ENCODE measurements around the gene ANKRD35.

The ANKRD35 gene

DNA sequence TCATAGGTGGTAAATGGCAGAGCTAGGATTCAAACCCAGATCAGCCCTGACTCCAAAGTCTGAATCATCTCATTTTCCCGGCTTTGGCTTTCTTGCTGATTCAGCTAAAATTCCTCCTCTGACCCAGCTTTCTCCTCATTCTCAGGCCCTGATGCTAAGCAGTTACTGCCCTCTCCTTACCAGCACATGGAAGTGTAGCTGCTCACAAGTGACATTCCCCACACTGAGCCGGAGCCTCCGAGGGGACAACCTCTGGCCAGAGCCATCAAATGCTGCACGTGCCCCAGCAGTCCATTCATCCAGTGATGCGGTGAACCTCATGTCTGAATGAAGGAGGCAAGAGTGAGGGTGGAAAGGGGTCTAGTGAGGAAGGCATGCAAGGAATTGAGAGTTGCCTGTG lies 13.1 kb upstream of the ANKRD35 start:
- FAIRE-seq (no peak), DNase-seq (ENCODE audit: insufficient read length, low spot score) (no peak)
- TF ChIP-seq POU2F2 (IDR thresholded peaks at IDR 0.05; ENCODE audit: low read depth, low read length) (no peak), POLR2AphosphoS5 (IDR thresholded peaks at IDR 0.05; ENCODE audit: low read depth, low read length) (no peak), SPI1 (IDR thresholded peaks at IDR 0.05; ENCODE audit: low read depth, low read length) (no peak), PAX5 (IDR thresholded peaks at IDR 0.05; ENCODE audit: insufficient read depth, low read length, severe bottlenecking) (no peak)

DNA sequence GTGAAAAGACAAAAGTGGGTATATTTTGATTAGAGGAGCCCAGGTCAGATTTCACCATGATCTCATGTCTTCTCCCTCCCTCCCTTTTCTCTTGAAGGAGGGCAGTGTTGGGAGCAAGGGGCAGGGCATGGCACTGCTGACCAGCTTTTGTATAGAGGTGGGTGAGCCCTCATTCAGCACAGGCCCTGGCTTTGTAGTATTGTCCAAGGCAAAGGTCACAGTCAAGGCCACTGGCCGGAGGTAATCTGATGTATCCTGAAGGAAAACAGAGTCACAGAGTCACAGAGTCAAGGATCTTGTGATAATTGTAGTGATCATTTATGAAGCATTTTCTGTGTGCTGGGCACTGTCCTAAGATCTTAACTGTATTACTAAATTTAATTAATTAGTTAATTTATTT lies 12.3 kb upstream of the ANKRD35 start:
- no peak for FAIRE-seq

DNA sequence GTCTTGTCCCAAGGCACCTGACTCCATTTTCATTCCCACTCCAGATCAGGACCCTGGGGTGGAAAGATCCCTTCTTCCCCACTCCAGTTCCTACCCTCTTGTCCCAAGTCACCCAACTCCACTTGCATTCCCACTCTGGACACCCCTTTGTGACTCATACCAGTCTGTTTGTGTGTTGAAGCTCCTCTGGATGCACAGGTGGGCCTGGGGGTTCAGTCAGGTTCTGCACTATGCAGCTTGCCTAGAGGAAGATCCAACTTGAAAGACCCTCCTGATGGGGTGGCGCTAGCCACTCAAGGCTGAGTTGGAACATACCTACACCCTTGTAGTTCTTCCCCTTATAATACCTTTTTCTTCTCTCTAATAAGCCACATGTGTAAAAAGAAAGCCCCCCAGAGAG lies 9.8 kb upstream of the ANKRD35 start:
- FAIRE-seq: no peak
- TF ChIP-seq PAX5 (IDR thresholded peaks at IDR 0.05; ENCODE audit: insufficient read depth, low read length, severe bottlenecking) (no peak), SPI1 (IDR thresholded peaks at IDR 0.05; ENCODE audit: low read depth, low read length) (no peak), POLR2AphosphoS5 (IDR thresholded peaks at IDR 0.05; ENCODE audit: low read depth, low read length) (no peak), POU2F2 (IDR thresholded peaks at IDR 0.05; ENCODE audit: low read depth, low read length) (no peak), TAF1 (IDR thresholded peaks at IDR 0.05; ENCODE audit: low read depth, low read length) (no peak), POLR2A (IDR thresholded peaks at IDR 0.05; ENCODE audit: low read depth, low read length) (no peak)
- no peak for DNase-seq (ENCODE audit: insufficient read length, low spot score)

More for the DNA sequence above, 12.3 kb upstream of the ANKRD35 start:
- no peak for DNase-seq (ENCODE audit: insufficient read length, low spot score)
- no peak for TF ChIP-seq PAX5 (IDR thresholded peaks at IDR 0.05; ENCODE audit: insufficient read depth, low read length, severe bottlenecking)
- no peak for TF ChIP-seq SPI1 (IDR thresholded peaks at IDR 0.05; ENCODE audit: low read depth, low read length)
- TF ChIP-seq POU2F2 (IDR thresholded peaks at IDR 0.05; ENCODE audit: low read depth, low read length): no peak
- TF ChIP-seq POLR2AphosphoS5 (IDR thresholded peaks at IDR 0.05; ENCODE audit: low read depth, low read length): no peak
- TF ChIP-seq TAF1 (IDR thresholded peaks at IDR 0.05; ENCODE audit: low read depth, low read length): no peak
- no peak for TF ChIP-seq POLR2A (IDR thresholded peaks at IDR 0.05; ENCODE audit: low read depth, low read length)

DNA sequence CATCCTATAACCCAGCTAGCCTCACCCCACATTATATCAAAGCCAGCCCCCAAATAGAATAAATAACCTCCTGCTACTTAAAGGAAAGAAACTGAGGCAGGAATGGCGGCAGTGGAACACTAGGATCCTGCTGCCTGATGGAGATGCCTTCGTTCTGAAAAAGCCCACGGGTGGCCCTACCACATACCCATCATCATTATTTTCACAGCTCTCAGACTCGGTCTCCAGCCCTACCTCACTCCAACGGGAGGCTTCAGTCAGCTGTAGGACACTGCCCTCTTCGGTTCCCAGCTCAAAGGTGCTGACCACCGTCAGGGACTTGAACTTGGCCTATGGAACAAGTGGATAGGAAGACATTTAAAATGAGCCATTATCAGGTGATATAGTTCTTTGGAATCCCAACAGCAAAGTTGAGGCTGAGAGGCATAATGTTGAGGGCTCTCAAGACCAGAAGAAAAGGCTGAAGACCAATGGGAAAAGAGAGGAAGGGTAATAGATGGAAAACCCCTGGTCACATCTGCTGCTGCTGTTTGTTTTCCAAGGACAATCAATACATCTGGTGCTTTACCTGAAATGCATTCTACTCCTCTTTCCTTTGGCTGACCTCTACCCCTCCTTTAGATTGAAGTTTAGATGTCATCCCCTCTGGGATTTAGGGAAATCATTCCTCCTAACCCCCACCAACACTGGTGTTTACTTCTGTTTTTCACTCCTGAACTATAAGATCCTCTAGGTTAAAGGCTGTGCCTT lies 7.8 kb upstream of the ANKRD35 start:
- no peak for FAIRE-seq
- no peak for DNase-seq (ENCODE audit: insufficient read length, low spot score)

DNA sequence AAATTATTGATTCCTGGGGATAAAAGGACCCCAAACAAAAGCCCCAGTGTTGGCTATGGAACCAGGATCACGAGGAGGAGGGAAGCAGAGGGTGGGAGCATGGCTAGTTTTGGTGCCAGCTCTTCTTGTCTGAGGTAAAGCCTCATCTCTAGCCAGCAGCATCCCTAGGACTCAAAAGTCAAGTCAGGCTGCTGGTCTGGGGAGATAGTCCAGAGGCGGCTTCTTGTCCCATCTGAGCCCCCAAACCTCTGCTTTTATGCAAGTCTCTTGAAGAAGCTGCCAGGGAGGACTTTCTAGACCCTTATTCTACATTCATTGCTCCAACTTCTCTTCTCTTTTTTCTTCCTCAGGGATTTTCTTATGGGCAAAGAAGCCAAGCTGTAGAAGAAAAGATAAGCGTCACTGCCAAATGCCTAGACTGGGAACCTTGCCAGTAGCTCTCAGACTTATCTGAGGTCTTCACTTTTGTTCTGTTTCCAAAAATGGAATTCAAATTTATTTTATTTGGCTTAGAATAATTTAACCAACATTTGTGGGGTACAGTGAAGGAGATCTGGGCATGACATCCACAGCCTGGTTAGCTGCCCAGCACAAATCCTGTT lies 6.9 kb upstream of the ANKRD35 start:
- TF ChIP-seq PAX5 (IDR thresholded peaks at IDR 0.05; ENCODE audit: insufficient read depth, low read length, severe bottlenecking): no peak
- TF ChIP-seq TAF1 (IDR thresholded peaks at IDR 0.05; ENCODE audit: low read depth, low read length): no peak
- no peak for TF ChIP-seq POU2F2 (IDR thresholded peaks at IDR 0.05; ENCODE audit: low read depth, low read length)
- no peak for TF ChIP-seq POLR2A (IDR thresholded peaks at IDR 0.05; ENCODE audit: low read depth, low read length)
- no peak for TF ChIP-seq POLR2AphosphoS5 (IDR thresholded peaks at IDR 0.05; ENCODE audit: low read depth, low read length)
- TF ChIP-seq SPI1 (IDR thresholded peaks at IDR 0.05; ENCODE audit: low read depth, low read length): no peak
- no peak for FAIRE-seq
- no peak for DNase-seq (ENCODE audit: insufficient read length, low spot score)

More for the DNA sequence above, 7.8 kb upstream of the ANKRD35 start:
- TF ChIP-seq POLR2AphosphoS5 (IDR thresholded peaks at IDR 0.05; ENCODE audit: low read depth, low read length) (no peak), POLR2A (IDR thresholded peaks at IDR 0.05; ENCODE audit: low read depth, low read length) (no peak)

DNA sequence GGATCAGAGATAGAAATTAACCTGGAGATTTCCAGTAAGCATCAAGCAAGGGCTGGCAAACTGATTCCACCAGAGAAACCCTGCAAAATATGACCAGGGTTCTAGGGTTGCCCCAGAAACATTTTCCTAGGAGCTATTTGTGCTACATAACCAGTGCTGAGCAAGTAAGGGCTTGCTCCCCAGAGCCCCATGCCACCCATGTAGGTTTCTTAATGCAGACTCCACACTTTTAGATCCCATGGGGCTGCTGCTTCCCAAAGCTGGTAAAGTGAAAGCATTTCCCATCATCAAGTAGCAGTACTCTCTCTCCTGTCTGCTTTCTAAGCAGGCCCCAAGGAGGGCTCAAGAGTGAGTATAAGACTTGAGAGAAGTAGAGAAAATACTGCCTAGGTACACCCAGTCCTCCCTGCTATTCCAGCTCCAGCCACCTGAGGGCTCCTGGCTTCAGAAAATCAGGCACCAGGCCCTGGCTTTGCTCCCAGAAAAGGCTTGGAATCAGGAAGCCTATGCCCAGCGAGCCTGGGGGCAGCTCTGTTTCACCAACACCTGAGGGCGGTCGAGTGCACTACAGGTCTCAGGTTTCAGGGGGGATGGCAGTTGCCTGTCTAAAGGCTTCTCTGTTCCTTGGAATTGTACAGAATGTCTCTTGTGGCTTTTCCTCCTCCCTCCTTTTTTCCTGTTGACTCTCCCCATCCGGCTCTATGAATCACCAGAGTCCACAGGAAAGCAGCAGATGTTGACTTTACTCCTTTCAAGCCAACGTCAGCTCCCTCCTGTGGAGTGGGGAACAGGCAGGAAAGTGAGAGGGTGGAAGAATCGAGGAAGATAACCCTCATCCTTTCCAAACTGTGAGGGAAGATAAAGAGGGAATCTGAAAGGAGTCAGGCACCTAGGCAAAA lies 6.2 kb upstream of the ANKRD35 start:
- FAIRE-seq (no peak), DNase-seq (ENCODE audit: insufficient read length, low spot score) (peak; percentile 42)
- TF ChIP-seq POLR2AphosphoS5 (IDR thresholded peaks at IDR 0.05; ENCODE audit: low read depth, low read length) (no peak), SPI1 (IDR thresholded peaks at IDR 0.05; ENCODE audit: low read depth, low read length) (no peak), PAX5 (IDR thresholded peaks at IDR 0.05; ENCODE audit: insufficient read depth, low read length, severe bottlenecking) (no peak), TAF1 (IDR thresholded peaks at IDR 0.05; ENCODE audit: low read depth, low read length) (no peak), POLR2A (IDR thresholded peaks at IDR 0.05; ENCODE audit: low read depth, low read length) (no peak), POU2F2 (IDR thresholded peaks at IDR 0.05; ENCODE audit: low read depth, low read length) (no peak)

DNA sequence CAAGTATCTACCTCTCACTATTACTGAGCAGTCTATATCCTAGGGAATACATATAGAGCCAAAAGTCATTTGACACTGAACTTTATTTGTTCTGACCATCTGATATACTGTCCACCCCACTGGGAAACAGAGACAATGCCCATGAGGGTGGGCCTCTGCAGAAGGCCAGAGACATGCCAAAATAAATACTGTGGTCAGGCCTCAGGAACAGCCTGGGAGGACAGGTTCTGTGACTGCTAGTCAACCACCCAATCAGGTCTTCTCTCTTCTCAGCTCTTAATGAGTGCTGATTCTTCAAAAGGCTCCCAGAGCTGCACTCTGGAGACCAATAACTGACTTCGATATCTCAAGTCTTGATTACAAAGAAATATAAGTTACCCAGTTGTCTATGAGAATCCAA lies 5.5 kb upstream of the ANKRD35 start:
- DNase-seq (ENCODE audit: insufficient read length, low spot score) (no peak), FAIRE-seq (no peak)
- TF ChIP-seq SPI1 (IDR thresholded peaks at IDR 0.05; ENCODE audit: low read depth, low read length) (no peak), TAF1 (IDR thresholded peaks at IDR 0.05; ENCODE audit: low read depth, low read length) (no peak), POLR2AphosphoS5 (IDR thresholded peaks at IDR 0.05; ENCODE audit: low read depth, low read length) (no peak), PAX5 (IDR thresholded peaks at IDR 0.05; ENCODE audit: insufficient read depth, low read length, severe bottlenecking) (no peak), POLR2A (IDR thresholded peaks at IDR 0.05; ENCODE audit: low read depth, low read length) (no peak), POU2F2 (IDR thresholded peaks at IDR 0.05; ENCODE audit: low read depth, low read length) (no peak)

DNA sequence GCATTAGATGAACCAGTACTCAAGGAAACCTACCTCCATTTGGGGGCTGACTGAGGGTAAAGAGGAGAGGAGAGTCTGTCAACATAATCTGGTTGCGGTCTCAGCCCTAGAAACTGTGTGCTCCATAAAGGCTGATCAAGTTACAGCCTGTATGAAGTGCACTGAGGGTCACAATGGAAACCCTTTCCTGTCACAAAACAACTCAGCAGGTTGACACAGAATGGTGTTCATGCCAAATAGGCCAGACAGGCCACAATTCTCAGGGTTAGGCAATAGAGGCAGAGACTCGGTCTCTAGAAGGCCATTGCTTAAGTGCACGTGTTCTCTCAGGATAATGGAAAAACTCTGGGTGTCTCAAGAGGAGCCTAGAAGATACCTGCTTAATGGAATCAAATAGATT lies 4.1 kb upstream of the ANKRD35 start:
- no peak for TF ChIP-seq POU2F2 (IDR thresholded peaks at IDR 0.05; ENCODE audit: low read depth, low read length)
- no peak for TF ChIP-seq PAX5 (IDR thresholded peaks at IDR 0.05; ENCODE audit: insufficient read depth, low read length, severe bottlenecking)
- TF ChIP-seq TAF1 (IDR thresholded peaks at IDR 0.05; ENCODE audit: low read depth, low read length): no peak
- no peak for TF ChIP-seq SPI1 (IDR thresholded peaks at IDR 0.05; ENCODE audit: low read depth, low read length)
- no peak for TF ChIP-seq POLR2AphosphoS5 (IDR thresholded peaks at IDR 0.05; ENCODE audit: low read depth, low read length)
- TF ChIP-seq POLR2A (IDR thresholded peaks at IDR 0.05; ENCODE audit: low read depth, low read length): no peak
- DNase-seq (ENCODE audit: insufficient read length, low spot score): no peak
- FAIRE-seq: no peak

DNA sequence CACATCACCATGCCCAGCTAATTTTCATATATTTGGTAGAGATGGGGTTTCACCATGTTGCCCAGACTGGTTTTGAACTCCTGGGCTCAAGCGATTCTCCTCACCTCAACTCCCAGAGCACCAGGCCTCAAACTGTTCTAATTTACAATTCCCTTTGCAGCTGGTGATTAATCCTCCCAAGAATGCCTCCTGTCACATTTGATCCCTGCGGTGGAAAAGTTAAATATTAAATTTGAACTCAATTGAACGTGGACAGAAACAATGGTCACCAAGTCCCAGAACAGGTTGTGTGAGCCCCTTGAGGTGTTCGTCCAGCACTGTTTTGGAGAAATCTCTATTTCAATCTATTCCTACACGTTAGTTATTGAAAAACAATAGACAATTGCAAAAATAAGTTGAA lies 2.0 kb upstream of the ANKRD35 start:
- DNase-seq (ENCODE audit: insufficient read length, low spot score) (no peak), FAIRE-seq (no peak)
- TF ChIP-seq TAF1 (IDR thresholded peaks at IDR 0.05; ENCODE audit: low read depth, low read length): no peak
- no peak for TF ChIP-seq POLR2A (IDR thresholded peaks at IDR 0.05; ENCODE audit: low read depth, low read length)
- TF ChIP-seq POU2F2 (IDR thresholded peaks at IDR 0.05; ENCODE audit: low read depth, low read length): no peak
- TF ChIP-seq SPI1 (IDR thresholded peaks at IDR 0.05; ENCODE audit: low read depth, low read length): no peak
- no peak for TF ChIP-seq POLR2AphosphoS5 (IDR thresholded peaks at IDR 0.05; ENCODE audit: low read depth, low read length)
- TF ChIP-seq PAX5 (IDR thresholded peaks at IDR 0.05; ENCODE audit: insufficient read depth, low read length, severe bottlenecking): no peak
